Neural cell (in vitro differentiated cells): ENCODE results near the gene GNAI1. TPM values are rescaled to one million over a fixed set of nuclear protein-coding genes. Genes with fewer than 3 reads are reported as not detected.

Source experiments
- H2AFZ ChIP-seq: fragments of 200-600, 300-800 bp; sonication (generic), shearing (Covaris generic); 2 replicates; pipeline ENCODE4 v1.6.0; 2014; ENCODE audit warnings: low read depth, mild to moderate bottlenecking, antibody characterized with exemption, low read length, moderate library complexity
- H3F3A ChIP-seq: fragments of 200-600 bp; shearing (Covaris generic); 2 replicates; pipeline ENCODE4 v1.6.1; 2016; ENCODE audit warnings: mild to moderate bottlenecking, moderate library complexity, mixed read lengths, antibody characterized with exemption, low read length; ENCODE audit not compliant: insufficient read depth, poor library complexity, severe bottlenecking
- H3K27ac ChIP-seq: fragments of 200-600, 300-800 bp; sonication (generic), shearing (Covaris generic); 2 replicates; pipeline ENCODE4 v1.5.1; 2014; ENCODE audit warnings: mild to moderate bottlenecking, low read length, moderate library complexity
- H3K27me3 ChIP-seq: fragments of 300-800, 200-600 bp; sonication (generic), shearing (Covaris generic); 2 replicates; pipeline ENCODE4 v1.6.0; 2014; ENCODE audit warnings: mild to moderate bottlenecking, low read depth, low read length, moderate library complexity; ENCODE audit not compliant: insufficient read depth
- H3K36me3 ChIP-seq: fragments of 300-800, 200-600 bp; sonication (generic), shearing (Covaris generic); 2 replicates; pipeline ENCODE4 v1.5.1; 2014; ENCODE audit warnings: mild to moderate bottlenecking, antibody characterized with exemption, low read length, moderate library complexity; ENCODE audit not compliant: insufficient read depth
- H3K4me2 ChIP-seq: fragments of 300-800, 200-600 bp; sonication (generic), shearing (Covaris generic); 2 replicates; pipeline ENCODE4 v1.6.0; 2014; ENCODE audit warnings: mild to moderate bottlenecking, low read length
- H3K4me3 ChIP-seq: fragments of 300-800, 200-600 bp; sonication (generic), shearing (Covaris generic); 2 replicates; pipeline ENCODE4 v1.5.1; 2014; ENCODE audit warnings: mild to moderate bottlenecking, low read length, moderate library complexity
- H3K79me2 ChIP-seq: fragments of 200-600 bp; shearing (Covaris generic); replicated peaks from 2 replicates; pipeline ENCODE4 v1.6.0; 2014; ENCODE audit warnings: mild to moderate bottlenecking, low read length, moderate library complexity; ENCODE audit not compliant: insufficient read depth
- H3K9ac ChIP-seq: fragments of 300-800, 200-600 bp; sonication (generic), shearing (Covaris generic); 2 replicates; pipeline ENCODE4 v1.6.1; 2016; ENCODE audit warnings: mild to moderate bottlenecking, low read length, mixed read lengths
- H3K9me2 ChIP-seq: fragments of 200-600 bp; shearing (Covaris generic); 2 replicates; pipeline ENCODE4 v1.6.1; 2016; ENCODE audit warnings: mild to moderate bottlenecking, low read length, mixed read lengths; ENCODE audit not compliant: insufficient read depth
- H3K9me3 ChIP-seq: fragments of 200-600, 300-800 bp; sonication (generic), shearing (Covaris generic); 2 replicates; pipeline ENCODE4 v1.6.1; 2016; ENCODE audit warnings: mild to moderate bottlenecking, mixed run types, low read length, moderate library complexity, mixed read lengths
- H4K20me1 ChIP-seq: fragments of 200-600 bp; shearing (Covaris generic); 2 replicates; pipeline ENCODE4 v1.6.1; 2016; ENCODE audit warnings: mild to moderate bottlenecking, mixed run types; ENCODE audit not compliant: insufficient read depth
- CTCF ChIP-seq: fragments of 450-650 bp; IDR thresholded peaks from 2 replicates; pipeline ENCODE4 v1.5.1; 2014; ENCODE audit warnings: antibody characterized with exemption, mild to moderate bottlenecking, moderate library complexity; ENCODE audit not compliant: poor library complexity, severe bottlenecking
- EP300 ChIP-seq: fragments of 450-650 bp; conservative IDR thresholded peaks from 2 replicates; pipeline ENCODE4 v1.6.1; 2014; ENCODE audit warnings: antibody characterized with exemption, mild to moderate bottlenecking, moderate library complexity; ENCODE audit not compliant: poor library complexity, severe bottlenecking
- EZH2 ChIP-seq: fragments of 200-600, 300-800 bp; shearing (Covaris generic), sonication (generic); IDR thresholded peaks from 2 replicates; pipeline ENCODE4 v1.6.1; 2014; ENCODE audit warnings: antibody characterized with exemption, low read length, borderline replicate concordance, mild to moderate bottlenecking; ENCODE audit not compliant: insufficient read depth, poor library complexity, severe bottlenecking
- MXI1 ChIP-seq: fragments of 450-650 bp; conservative IDR thresholded peaks from 2 replicates; pipeline ENCODE4 v1.6.1; 2014; ENCODE audit warnings: antibody characterized with exemption, mild to moderate bottlenecking; ENCODE audit not compliant: poor library complexity, severe bottlenecking
- POLR2AphosphoS5 ChIP-seq: IDR thresholded peaks from 2 replicates; pipeline ENCODE4 v1.6.1; 2012
- RAD21 ChIP-seq: fragments of 450-650 bp; conservative IDR thresholded peaks from 2 replicates; pipeline ENCODE4 v1.6.1; 2014; ENCODE audit warnings: antibody characterized with exemption, mild to moderate bottlenecking, moderate library complexity
- REST ChIP-seq: IDR thresholded peaks from 2 replicates; pipeline ENCODE4 v1.6.1; 2012; ENCODE audit warnings: borderline replicate concordance
- SMC3 ChIP-seq: fragments of 450-650 bp; conservative IDR thresholded peaks from 2 replicates; pipeline ENCODE4 v1.6.1; 2014; ENCODE audit warnings: antibody characterized with exemption, mild to moderate bottlenecking, moderate library complexity; ENCODE audit not compliant: poor library complexity
- TAF1 ChIP-seq: IDR thresholded peaks from 2 replicates; pipeline ENCODE4 v1.6.1; 2012; ENCODE audit warnings: low read depth
- polyA plus RNA-seq: library from polyadenylated mRNA; depleted of rRNA; stranded (reverse); fragments of >200 nt; gene quantifications from 2 replicates; pipeline ENCODE4 v1.2.3, GENCODE V29; 2014

GNAI1 gene
- polyA plus RNA-seq, 1 donor from 2014 or later: 69.3 TPM

GRCh38 chr7:80159802-80160201 is 25.2 kb downstream of the GNAI1 start:
- TF ChIP-seq SMC3: no peak
- TF ChIP-seq MXI1: no peak
- TF ChIP-seq REST: no peak
- no peak for TF ChIP-seq POLR2AphosphoS5
- TF ChIP-seq EP300: no peak
- TF ChIP-seq CTCF: no peak
- H3K9ac ChIP-seq: no peak overlapping the region
- no peak overlapping the region for H3K4me2 ChIP-seq
- no peaks in the 10 kb centered on the region for H3K9me3 ChIP-seq
- no peaks in the 10 kb centered on the region for H3K27me3 ChIP-seq
- no peaks in the 10 kb centered on the region for H3K9me2 ChIP-seq
- no peak overlapping the region for H3K27ac ChIP-seq
- no peak overlapping the region for H3K4me3 ChIP-seq
- no peaks in the 10 kb centered on the region for H4K20me1 ChIP-seq
- H3K36me3 ChIP-seq: peaks cover 4% of the 10 kb centered on the region
- H3K79me2 ChIP-seq: peaks cover 7% of the 10 kb centered on the region
- H3F3A ChIP-seq: no peaks in the 10 kb centered on the region
- H2AFZ ChIP-seq: no peak overlapping the region

GRCh38 chr7:80161466-80161865 is 26.8 kb downstream of the GNAI1 start:
- no peak overlapping the region for H3K4me2 ChIP-seq
- peaks cover 4% of the 10 kb centered on the region for H3K36me3 ChIP-seq
- peaks cover 18% of the 10 kb centered on the region for H3K79me2 ChIP-seq
- H3K4me3 ChIP-seq: no peak overlapping the region
- no peaks in the 10 kb centered on the region for H3K27me3 ChIP-seq
- H4K20me1 ChIP-seq: no peaks in the 10 kb centered on the region
- H3K27ac ChIP-seq: no peak overlapping the region
- H3K9me2 ChIP-seq: no peaks in the 10 kb centered on the region
- H3K9me3 ChIP-seq: no peaks in the 10 kb centered on the region
- TF ChIP-seq RAD21 (no peak), EP300 (no peak)
- H3F3A ChIP-seq: no peaks in the 10 kb centered on the region
- H2AFZ ChIP-seq: no peak overlapping the region
- no peak overlapping the region for H3K9ac ChIP-seq

GRCh38 chr7:80165177-80165576 is 30.5 kb downstream of the GNAI1 start:
- no peak overlapping the region for H2AFZ ChIP-seq
- H3K27me3 ChIP-seq: no peaks in the 10 kb centered on the region
- H3K36me3 ChIP-seq: no peaks in the 10 kb centered on the region
- no peaks in the 10 kb centered on the region for H3K9me2 ChIP-seq
- H3K4me3 ChIP-seq: no peak overlapping the region
- no peaks in the 10 kb centered on the region for H3F3A ChIP-seq
- H4K20me1 ChIP-seq: no peaks in the 10 kb centered on the region
- peaks cover 30% of the 10 kb centered on the region for H3K79me2 ChIP-seq
- no peak overlapping the region for H3K27ac ChIP-seq
- peaks cover 6% of the 10 kb centered on the region for H3K9me3 ChIP-seq
- no peak overlapping the region for H3K9ac ChIP-seq
- TF ChIP-seq SMC3: no peak
- TF ChIP-seq EZH2: no peak
- no peak for TF ChIP-seq RAD21
- no peak for TF ChIP-seq MXI1
- TF ChIP-seq CTCF: no peak
- no peak for TF ChIP-seq REST
- no peak for TF ChIP-seq EP300
- no peak for TF ChIP-seq TAF1
- no peak for TF ChIP-seq POLR2AphosphoS5
- H3K4me2 ChIP-seq: no peak overlapping the region
